HG02973 (cell line): Measurements from ENCODE around the gene CRYGS.
"Not testable (repeated sequence)": the region's sequence is repeated elsewhere in the genome, so short reads cannot be mapped to it uniquely, and the experiment has no call there.

Experiments
- ATAC-seq: cut with Tn5 transposase; IDR thresholded peaks from one replicate; pipeline ENCODE4 v1.9.1; 2021; ENCODE audit warnings: moderate library complexity; ENCODE audit not compliant: unreplicated experiment

Gene CRYGS

GRCh38 chr3:186564586-186564985, 20.4 kb upstream of the CRYGS start:
- no peak for ATAC-seq

- no peak for ATAC-seq
Observed at GRCh38 chr3:186552408-186553031, 8.3 kb upstream of the CRYGS start.

- ATAC-seq, result no peak
Observed at GRCh38 chr3:186551387-186551786, 7.2 kb upstream of the CRYGS start.

GRCh38 chr3:186549497-186549896, 5.3 kb upstream of the CRYGS start:
- ATAC-seq, result no peak

GRCh38 chr3:186540835-186541226, 3.3 kb downstream of the CRYGS start:
- no peak for ATAC-seq

GRCh38 chr3:186540221-186540834, 3.9 kb downstream of the CRYGS start:
- peak; percentile 44 for ATAC-seq

- no peak for ATAC-seq
Observed at GRCh38 chr3:186538779-186539178, 5.4 kb downstream of the CRYGS start.

GRCh38 chr3:186536883-186537844, 7.0 kb downstream of the CRYGS start:
- no peak for ATAC-seq

GRCh38 chr3:186534113-186534669, 10.0 kb downstream of the CRYGS start:
- peak; percentile 68 for ATAC-seq

GRCh38 chr3:186532598-186533072, 11.5 kb downstream of the CRYGS start:
- peak; percentile 44 for ATAC-seq

GRCh38 chr3:186531694-186532093, 12.5 kb downstream of the CRYGS start:
- not testable (repeated sequence) for ATAC-seq

GRCh38 chr3:186530415-186530814, 13.8 kb downstream of the CRYGS start:
- ATAC-seq, result no peak

GRCh38 chr3:186529201-186529999, 14.8 kb downstream of the CRYGS start:
- no peak for ATAC-seq

GRCh38 chr3:186526256-186526606, 17.9 kb downstream of the CRYGS start:
- no peak for ATAC-seq

GRCh38 chr3:186525369-186526255, 18.6 kb downstream of the CRYGS start:
- ATAC-seq, result no peak

- ATAC-seq, result no peak
Observed at GRCh38 chr3:186524616-186525015, 19.6 kb downstream of the CRYGS start.

- no peak for ATAC-seq
Observed at GRCh38 chr3:186523434-186523833, 20.7 kb downstream of the CRYGS start.

- ATAC-seq, result no peak
Observed at GRCh38 chr3:186523022-186523421, 21.2 kb downstream of the CRYGS start.
